ENCODE measurements around the gene IGSF5. TPM values are rescaled to one million over a fixed set of nuclear protein-coding genes. Genes with fewer than 3 reads are reported as not detected.

IGSF5 gene
- total and polyA plus RNA-seq, 2 of the 4 experiments (the other 2 are of a cell fraction) = not detected

GRCh38 chr21:39774227-39774626 lies 29.2 kb downstream of the IGSF5 start:
- dilution Hi-C loops (cut with HindIII; ENCODE audit: low sequenced_read_pairs, unreplicated experiment) = no loop called here
- Histone ChIP-seq H2BK20ac (ENCODE audit: low read depth, low read length) (no peak overlapping the region), H2AK9ac (replicated peaks; ENCODE audit: low read depth, low read length, poor library complexity) (no peak overlapping the region), H4K91ac (ENCODE audit: insufficient read depth, low read depth, low read length) (no peak overlapping the region), H2BK15ac (ENCODE audit: low read depth, low read length) (no peak overlapping the region), H3K9ac (ENCODE audit: low read depth, low read length) (no peak overlapping the region), H2AK5ac (ENCODE audit: low read depth, low read length) (no peak overlapping the region), H3K4me3 (ENCODE audit: insufficient read depth, low read depth, low read length) (no peak overlapping the region), H3K79me1 (ENCODE audit: low read depth in 1 of 2, low read length in 2 of 2) (no peaks in the 10 kb centered on the region), H2AFZ (replicated peaks; ENCODE audit: low read length, poor library complexity) (no peak overlapping the region), H3K23ac (ENCODE audit: low read depth, low read length) (no peak overlapping the region), H3K27me3 (ENCODE audit: control insufficient read depth, insufficient read depth, low read length) (no peaks in the 10 kb centered on the region), H3K4ac (ENCODE audit: low read depth, low read length) (no peak overlapping the region), H4K20me1 (ENCODE audit: insufficient read depth, low read length) (no peaks in the 10 kb centered on the region), H3K4me1 (ENCODE audit: control insufficient read depth, insufficient read depth, low read length) (no peaks in the 10 kb centered on the region), H2BK5ac (ENCODE audit: low read depth, low read length, poor library complexity, severe bottlenecking) (no peak overlapping the region), H3K14ac (replicated peaks; ENCODE audit: low read depth, low read length) (no peak overlapping the region), H4K8ac (ENCODE audit: low read depth in 2 of 2, low read length in 2 of 2) (no peak overlapping the region), H3K9me3 (ENCODE audit: control insufficient read depth, insufficient read depth, low read length) (peaks cover 9% of the 10 kb centered on the region), H3K27ac (ENCODE audit: insufficient read depth, low read length) (no peak overlapping the region), H3K56ac (ENCODE audit: extremely low read depth, insufficient read depth, low read length) (no peak overlapping the region), H2BK120ac (ENCODE audit: low read depth, low read length) (no peak overlapping the region), H3K18ac (ENCODE audit: low read depth, low read length) (no peak overlapping the region), H3K4me2 (ENCODE audit: low read depth, low read length) (no peak overlapping the region), H4K5ac (ENCODE audit: low read depth, low read length) (no peak overlapping the region), H3K9me1 (ENCODE audit: insufficient read depth, low read length) (no peaks in the 10 kb centered on the region), H3K36me3 (ENCODE audit: control insufficient read depth, insufficient read depth, low read length) (no peaks in the 10 kb centered on the region)
- no CpG with 5 or more reads among the region's 6 CpGs for WGBS, 2 experiments (ENCODE audit: extremely low coverage in 2 of 2, insufficient read length in 1 of 2)
- intact Hi-C loops (cut with micrococcal nuclease) = no loop called here
- no peak for TF ChIP-seq MXI1 (IDR thresholded peaks at IDR 0.05; ENCODE audit: borderline replicate concordance, low read depth, low read length)
- TF ChIP-seq ELK1 (IDR thresholded peaks at IDR 0.05; ENCODE audit: borderline replicate concordance, low read depth, low read length) = no peak
- ATAC-seq (ENCODE audit: low read depth) = no peak
- in situ Hi-C loops (cut with MboI; ENCODE audit: low sequenced_read_pairs) = no loop called here
- DNase-seq = no peak
- CTCF ChIA-PET = no interaction called here
- POLR2A ChIA-PET (ENCODE audit: unreplicated experiment) = no interaction called here
- no TSS peak for BruUV-seq (replicated peaks)

All from IMR-90 (cell line).